B cell (primary cell): Measurements from ENCODE around the gene RIPOR2.

ENCODE experiments used
- CTCF ChIP-seq: fragments of 200-600 bp; IDR thresholded peaks from one replicate; pipeline ENCODE4 v1.8.0; 2022; ENCODE audit warnings: antibody characterized with exemption, mild to moderate bottlenecking
- EZH2 ChIP-seq: IDR thresholded peaks from 2 replicates; pipeline ENCODE4 v1.6.1; 2012; ENCODE audit warnings: borderline replicate concordance, low read depth, mild to moderate bottlenecking, moderate library complexity, low read length; ENCODE audit not compliant: insufficient read depth, poor library complexity, severe bottlenecking

- TF ChIP-seq CTCF (no peak), EZH2 (no peak)
These were observed 68.6 kb downstream of the RIPOR2 start for GRCh38 chr6:24867104-24867703.
